ENCODE measurements around the gene RUFY3. TPM values are rescaled to one million over a fixed set of nuclear protein-coding genes. Genes with fewer than 3 reads are reported as not detected.
"Not testable (repeated sequence)": the region's sequence is repeated elsewhere in the genome, so short reads cannot be mapped to it uniquely, and the experiment has no call there.

RUFY3 gene
- total RNA-seq, 1 donor from 2014 or later: 22.1 TPM

- ATAC-seq (peak; percentile 89), DNase-seq (peak; percentile 91)
- intact Hi-C loops (cut with micrococcal nuclease): no loop called here
These were observed 17.4 kb upstream of the RUFY3 start for GRCh38 chr4:70704215-70704930.

- peak; percentile 57 for ATAC-seq
- no peak for DNase-seq
- intact Hi-C loops (cut with micrococcal nuclease): no loop called here
These were observed 16.9 kb upstream of the RUFY3 start for GRCh38 chr4:70704931-70705182.

GRCh38 chr4:70705183-70706043 is 16.4 kb upstream of the RUFY3 start:
- ATAC-seq: peak; percentile 89
- DNase-seq: peak; percentile 87
- intact Hi-C loops (cut with micrococcal nuclease): no loop called here

GRCh38 chr4:70706044-70706461 is 15.7 kb upstream of the RUFY3 start:
- ATAC-seq (no peak), DNase-seq (no peak)
- intact Hi-C loops (cut with micrococcal nuclease): no loop called here

GRCh38 chr4:70706516-70706915 is 15.2 kb upstream of the RUFY3 start:
- no peak for ATAC-seq
- intact Hi-C loops (cut with micrococcal nuclease): no loop called here
- no peak for DNase-seq

- ATAC-seq: no peak
- intact Hi-C loops (cut with micrococcal nuclease): no loop called here
- DNase-seq: no peak
These were observed 12.1 kb upstream of the RUFY3 start for GRCh38 chr4:70709611-70710205.

- intact Hi-C loops (cut with micrococcal nuclease): no loop called here
- DNase-seq (no peak), ATAC-seq (no peak)
These were observed 10.2 kb upstream of the RUFY3 start for GRCh38 chr4:70711599-70711998.

GRCh38 chr4:70712150-70712549 is 9.6 kb upstream of the RUFY3 start:
- intact Hi-C loops (cut with micrococcal nuclease): no loop called here
- DNase-seq (no peak), ATAC-seq (no peak)

- intact Hi-C loops (cut with micrococcal nuclease): no loop called here
- no peak for DNase-seq
- no peak for ATAC-seq
These were observed 8.9 kb upstream of the RUFY3 start for GRCh38 chr4:70712604-70713452.

- intact Hi-C loops (cut with micrococcal nuclease): no loop called here
- ATAC-seq: no peak
These were observed 8.2 kb upstream of the RUFY3 start for GRCh38 chr4:70713453-70714078.

GRCh38 chr4:70714079-70714887 is 7.5 kb upstream of the RUFY3 start:
- peak; percentile 55 for ATAC-seq
- DNase-seq: no peak
- intact Hi-C loops (cut with micrococcal nuclease): no loop called here

More at GRCh38 chr4:70713453-70714078, 8.2 kb upstream of the RUFY3 start:
- DNase-seq: no peak

GRCh38 chr4:70715097-70715496 is 6.7 kb upstream of the RUFY3 start:
- DNase-seq (no peak), ATAC-seq (no peak)
- intact Hi-C loops (cut with micrococcal nuclease): no loop called here

- no peak for DNase-seq
- ATAC-seq: no peak
- intact Hi-C loops (cut with micrococcal nuclease): no loop called here
These were observed 2.8 kb upstream of the RUFY3 start for GRCh38 chr4:70718811-70719604.

GRCh38 chr4:70722199-70722791 is 531 bp downstream of the RUFY3 start:
- intact Hi-C loops (cut with micrococcal nuclease): no loop called here
- ATAC-seq (peak; percentile 57), DNase-seq (no peak)

GRCh38 chr4:70724463-70724862 is 2.7 kb downstream of the RUFY3 start:
- intact Hi-C loops (cut with micrococcal nuclease): no loop called here
- ATAC-seq (no peak), DNase-seq (no peak)

GRCh38 chr4:70725633-70726032 is 3.9 kb downstream of the RUFY3 start:
- no peak for DNase-seq
- intact Hi-C loops (cut with micrococcal nuclease): no loop called here

GRCh38 chr4:70726515-70726914 is 4.8 kb downstream of the RUFY3 start:
- intact Hi-C loops (cut with micrococcal nuclease); DNase-seq; ATAC-seq: not testable (repeated sequence)

More at GRCh38 chr4:70725633-70726032, 3.9 kb downstream of the RUFY3 start:
- no peak for ATAC-seq

Data from left ventricle myocardium superior (tissue), 1 donor.